SK-N-SH (cell line): ENCODE measurements around the gene CCL21. TPM values are rescaled to one million over a fixed set of nuclear protein-coding genes. Genes with fewer than 3 reads are reported as not detected.

Source experiments
- CTCF ChIA-PET: fragments of 300-600, 350-600 bp; formaldehyde crosslinking; extraction: SDS; loops from one replicate; lab custom pipeline; 2021; lab: Yijun Ruan, JAX
- POLR2A ChIA-PET: fragments of 350-600 bp; sonication (Branson Sonifier 250); formaldehyde crosslinking; extraction: SDS; loops from one replicate; lab custom pipeline; 2020; ENCODE audit warnings: antibody characterized with exemption, inconsistent platforms; lab: Yijun Ruan, JAX
- DNase-seq: peaks from one replicate; pipeline ENCODE4 v3.0.0; 2012
- H2AFZ ChIP-seq: fragments of 200-600 bp; sonication (generic); 2 replicates; pipeline ENCODE4 v1.8.1; 2016; ENCODE audit warnings: antibody characterized with exemption, mild to moderate bottlenecking, low read depth
- H3F3A ChIP-seq: fragments of 200-600 bp; sonication (generic); replicated peaks from 2 replicates; pipeline ENCODE3; 2016; ENCODE audit warnings: antibody characterized with exemption, mild to moderate bottlenecking; ENCODE audit not compliant: insufficient read depth
- H3K27ac ChIP-seq, 2 experiments: fragments of 200-500 bp in 1 of 2; fragments of 200-600 bp in 1 of 2; sonication (Bioruptor generic) in 1 of 2; sonication (generic), shearing (Covaris generic) in 1 of 2; 2 replicates each; pipeline versions ENCODE4 v1.5.1 to v1.6.1; 2014 to 2016; ENCODE audit warnings: low read depth in 2 of 2, inconsistent platforms in 1 of 2, low read length in 1 of 2, mild to moderate bottlenecking in 1 of 2, mixed read lengths in 1 of 2
- H3K27me3 ChIP-seq: fragments of 200-600 bp; sonication (generic), shearing (Covaris generic); 2 replicates; pipeline ENCODE4 v1.6.1; 2016; ENCODE audit warnings: mixed run types; ENCODE audit not compliant: insufficient read depth
- H3K36me3 ChIP-seq, 2 experiments: fragments of 200-500 bp in 1 of 2; fragments of 200-600 bp in 1 of 2; sonication (Bioruptor generic) in 1 of 2; sonication (generic) in 1 of 2; replicated peaks in 1 of 2; 2 replicates each; pipeline versions ENCODE3 to v1.5.1; 2014 to 2016; ENCODE audit warnings: low read length in 1 of 2, mild to moderate bottlenecking in 1 of 2; ENCODE audit not compliant: insufficient read depth in 2 of 2, control insufficient read depth in 1 of 2
- H3K4me1 ChIP-seq, 2 experiments: fragments of 200-500 bp in 1 of 2; fragments of 200-600 bp in 1 of 2; sonication (Bioruptor generic) in 1 of 2; sonication (generic), shearing (Covaris generic) in 1 of 2; 2 replicates each; pipeline versions ENCODE4 v1.5.1 to v1.6.1; 2014 to 2016; ENCODE audit warnings: low read depth in 1 of 2, low read length in 1 of 2, mixed run types in 1 of 2; ENCODE audit not compliant: insufficient read depth in 2 of 2, control insufficient read depth in 1 of 2
- H3K4me2 ChIP-seq: fragments of 200-600 bp; sonication (generic), shearing (Covaris generic); 2 replicates; pipeline ENCODE4 v1.6.1; 2017; ENCODE audit warnings: mixed run types
- H3K4me3 ChIP-seq, 2 experiments: fragments of 200-500 bp in 1 of 2; fragments of 200-600 bp in 1 of 2; sonication (Bioruptor generic) in 1 of 2; sonication (generic), shearing (Covaris generic) in 1 of 2; 2 replicates each; pipeline versions ENCODE4 v1.5.1 to v1.8.1; 2014 to 2016; ENCODE audit warnings: low read depth in 2 of 2, inconsistent platforms in 1 of 2, low read length in 1 of 2, mild to moderate bottlenecking in 1 of 2, mixed read lengths in 1 of 2, moderate library complexity in 1 of 2
- H3K79me2 ChIP-seq: fragments of 200-600 bp; sonication (generic); 2 replicates; pipeline ENCODE4 v1.8.1; 2017; ENCODE audit warnings: mild to moderate bottlenecking; ENCODE audit not compliant: insufficient read depth
- H3K9ac ChIP-seq: fragments of 200-600 bp; sonication (generic); 2 replicates; pipeline ENCODE4 v1.6.1; 2017; ENCODE audit warnings: mixed run types
- H3K9me2 ChIP-seq: fragments of 200-600 bp; sonication (generic); 2 replicates; pipeline ENCODE4 v1.6.1; 2017; ENCODE audit warnings: mixed run types
- H3K9me3 ChIP-seq: fragments of 200-600 bp; sonication (generic); 2 replicates; pipeline ENCODE4 v1.6.1; 2017; ENCODE audit warnings: mixed run types, mild to moderate bottlenecking, moderate library complexity
- H4K20me1 ChIP-seq: fragments of 200-600 bp; sonication (generic); 2 replicates; pipeline ENCODE4 v1.6.1; 2017; ENCODE audit warnings: mild to moderate bottlenecking, mixed run types; ENCODE audit not compliant: insufficient read depth
- CTCF ChIP-seq: fragments of 200-600 bp; sonication (generic); IDR thresholded peaks from 2 replicates; pipeline ENCODE4 v1.6.1; 2017; ENCODE audit warnings: antibody characterized with exemption, mild to moderate bottlenecking, moderate library complexity
- EP300 ChIP-seq, 2 experiments: IDR thresholded peaks; 2 replicates each; pipeline versions ENCODE4 v1.4.0 to v1.6.1; 2012; ENCODE audit warnings: borderline replicate concordance in 1 of 2, low read depth in 1 of 2, low read length in 1 of 2
- FOXM1 ChIP-seq: IDR thresholded peaks from 2 replicates; pipeline ENCODE4 v1.4.0; 2012; ENCODE audit warnings: low read depth, mild to moderate bottlenecking
- MEF2A ChIP-seq: IDR thresholded peaks from 2 replicates; pipeline ENCODE4 v1.4.0; 2012; ENCODE audit warnings: low read depth, borderline replicate concordance
- RAD21 ChIP-seq: IDR thresholded peaks from 2 replicates; pipeline ENCODE4 v1.6.1; 2012; ENCODE audit warnings: mild to moderate bottlenecking, low read length
- RCOR1 ChIP-seq: fragments of 150-350 bp; IDR thresholded peaks from 2 replicates; pipeline ENCODE4 v1.6.1; 2017; ENCODE audit warnings: antibody characterized with exemption, low read length
- RFX5 ChIP-seq: IDR thresholded peaks from 2 replicates; pipeline ENCODE4 v1.6.1; 2012; ENCODE audit warnings: mild to moderate bottlenecking, improper control_type of control experiment, low read length
- TEAD4 ChIP-seq: IDR thresholded peaks from 2 replicates; pipeline ENCODE4 v1.4.0; 2012; ENCODE audit warnings: mild to moderate bottlenecking, borderline replicate concordance; ENCODE audit not compliant: insufficient read depth
- USF1 ChIP-seq: IDR thresholded peaks from 2 replicates; pipeline ENCODE4 v1.4.0; 2012; ENCODE audit warnings: low read depth, borderline replicate concordance
- whole genome bisulfite sequencing: methylation state at CpG from one replicate; pipeline ENCODE4 v1.1.6; 2017; ENCODE audit warnings: low lambda C conversion rate; 5-methylcytosine and 5-hydroxymethylcytosine counted together
- polyA plus RNA-seq, 3 experiments: library from polyadenylated mRNA; depleted of rRNA; stranded (reverse); fragments of >200 nt; gene quantifications; 2 replicates each; pipeline ENCODE4 v1.2.3, GENCODE V29; 2012
- TF ChIP-seq, protein P1 (sequence below): IDR thresholded peaks from 2 replicates; pipeline ENCODE4 v1.4.0; 2012; ENCODE audit warnings: low read depth
- TF ChIP-seq, protein P2 (sequence below): fragments of 150-350 bp; IDR thresholded peaks from 2 replicates; pipeline ENCODE4 v1.6.1; 2016; ENCODE audit warnings: mild to moderate bottlenecking, low read depth, low read length

The CCL21 gene
- polyA plus RNA-seq, 1 of the 3 experiments (the other 2 are of a cell fraction) = not detected

- H3K4me3 ChIP-seq = no peak overlapping the region
- H3K27me3 ChIP-seq = no peaks in the 10 kb centered on the region
- no peak for DNase-seq
- no peaks in the 10 kb centered on the region for H3K79me2 ChIP-seq
- 17% methylated on average over 2 of the region's 2 CpGs for WGBS
- no peak overlapping the region for H3K27ac ChIP-seq
- H3F3A ChIP-seq = no peaks in the 10 kb centered on the region
- no peak overlapping the region for H3K4me2 ChIP-seq
- H3K36me3 ChIP-seq = no peaks in the 10 kb centered on the region
- peaks cover 0 to under 1% of the 10 kb centered on the region in 2 experiments; a peak in 1 of 4 replicates for H3K4me1 ChIP-seq
- POLR2A ChIA-PET = no interaction called here
- no peak for TF ChIP-seq EP300 (IDR thresholded peaks at IDR 0.05; ENCODE audit: borderline replicate concordance in 1 of 2, low read depth in 1 of 2, low read length in 1 of 2)
- TF ChIP-seq, protein P1, sequence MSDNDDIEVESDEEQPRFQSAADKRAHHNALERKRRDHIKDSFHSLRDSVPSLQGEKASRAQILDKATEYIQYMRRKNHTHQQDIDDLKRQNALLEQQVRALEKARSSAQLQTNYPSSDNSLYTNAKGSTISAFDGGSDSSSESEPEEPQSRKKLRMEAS = no peak
- H2AFZ ChIP-seq = no peak overlapping the region
- no peak overlapping the region for H3K9ac ChIP-seq
- H4K20me1 ChIP-seq = no peaks in the 10 kb centered on the region
- CTCF ChIA-PET = no interaction called here
- H3K9me2 ChIP-seq = no peaks in the 10 kb centered on the region
- H3K9me3 ChIP-seq = no peaks in the 10 kb centered on the region
These were observed 22.9 kb upstream of the CCL21 start for GRCh38 chr9:34732886-34733285.

DNA sequence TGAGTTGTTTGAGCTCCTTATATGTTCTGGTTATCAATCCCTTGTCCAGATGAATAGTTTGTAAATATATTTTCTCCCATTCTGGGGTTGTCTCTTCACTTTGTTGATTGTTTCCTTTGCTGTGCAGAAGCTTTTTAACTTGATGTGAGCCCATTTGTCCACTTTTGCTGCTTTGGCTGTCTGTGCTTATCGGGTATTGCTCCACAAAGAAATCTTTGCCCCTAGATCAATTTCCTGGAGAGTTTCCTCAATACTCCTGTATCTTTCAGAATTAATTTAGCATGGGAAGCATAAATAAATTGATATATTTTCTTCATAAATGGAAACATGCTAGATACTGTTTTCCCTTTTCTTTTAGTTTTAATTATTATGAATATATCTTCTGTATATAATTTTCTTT, 22.5 kb upstream of the CCL21 start:
- H4K20me1 ChIP-seq = no peaks in the 10 kb centered on the region
- H3K9me2 ChIP-seq = no peaks in the 10 kb centered on the region
- H3K27ac ChIP-seq = no peak overlapping the region
- 76% methylated on average over 1 of the region's 1 CpG for WGBS
- H3F3A ChIP-seq = no peaks in the 10 kb centered on the region
- no peak overlapping the region for H2AFZ ChIP-seq
- no peaks in the 10 kb centered on the region for H3K79me2 ChIP-seq
- no peaks in the 10 kb centered on the region for H3K9me3 ChIP-seq
- CTCF ChIA-PET = no interaction called here
- POLR2A ChIA-PET = no interaction called here
- H3K27me3 ChIP-seq = no peaks in the 10 kb centered on the region
- H3K4me2 ChIP-seq = no peak overlapping the region
- H3K36me3 ChIP-seq = no peaks in the 10 kb centered on the region
- no peaks in the 10 kb centered on the region for H3K4me1 ChIP-seq
- DNase-seq = no peak
- H3K4me3 ChIP-seq = no peak overlapping the region
- no peak overlapping the region for H3K9ac ChIP-seq
- TF ChIP-seq, protein P2, sequence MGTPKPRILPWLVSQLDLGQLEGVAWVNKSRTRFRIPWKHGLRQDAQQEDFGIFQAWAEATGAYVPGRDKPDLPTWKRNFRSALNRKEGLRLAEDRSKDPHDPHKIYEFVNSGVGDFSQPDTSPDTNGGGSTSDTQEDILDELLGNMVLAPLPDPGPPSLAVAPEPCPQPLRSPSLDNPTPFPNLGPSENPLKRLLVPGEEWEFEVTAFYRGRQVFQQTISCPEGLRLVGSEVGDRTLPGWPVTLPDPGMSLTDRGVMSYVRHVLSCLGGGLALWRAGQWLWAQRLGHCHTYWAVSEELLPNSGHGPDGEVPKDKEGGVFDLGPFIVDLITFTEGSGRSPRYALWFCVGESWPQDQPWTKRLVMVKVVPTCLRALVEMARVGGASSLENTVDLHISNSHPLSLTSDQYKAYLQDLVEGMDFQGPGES = no peak
- no peak for TF ChIP-seq RAD21
- no peak for TF ChIP-seq CTCF
- no peak for TF ChIP-seq RFX5
- no peak for TF ChIP-seq FOXM1
- no peak for TF ChIP-seq RCOR1
- TF ChIP-seq MEF2A = no peak
- TF ChIP-seq USF1 = no peak
- TF ChIP-seq TEAD4 = no peak
